PC-9 (cell line): ENCODE data around the gene GFRA3. TPM values are rescaled to one million over a fixed set of nuclear protein-coding genes. Genes with fewer than 3 reads are reported as not detected.

Experiments
- BruUV-seq: library from RNA; stranded (reverse); fragments of 400-500 nt; replicated peaks from 2 replicates; lab custom pipeline; 2021; lab: Mats Ljungman, UMichigan
- CTCF ChIA-PET: fragments of 300-600 bp; sonication (Branson Sonifier 250); formaldehyde crosslinking; loops from one replicate; lab custom pipeline; 2022; ENCODE audit warnings: antibody characterized with exemption; lab: Charles Lee
- POLR2A ChIA-PET: fragments of 300-600 bp; sonication (Branson Sonifier 250); formaldehyde crosslinking; loops from one replicate; lab custom pipeline; 2022; ENCODE audit warnings: antibody characterized with exemption; ENCODE audit not compliant: unreplicated experiment; lab: Charles Lee
- DNase-seq, 2 experiments: peaks; one replicate each; pipeline versions ENCODE4 v3.0.0 to v3.0.0-alpha.2; 2015 to 2022; ENCODE audit warnings: mixed read lengths in 1 of 2
- H2AFZ ChIP-seq: fragments of 200-600 bp; sonication (generic); 2 replicates; pipeline ENCODE4 v1.8.1; 2017; ENCODE audit warnings: antibody characterized with exemption
- H3F3A ChIP-seq: fragments of 200-600 bp; sonication (generic); 2 replicates; pipeline ENCODE4 v1.8.1; 2017; ENCODE audit warnings: antibody characterized with exemption, mild to moderate bottlenecking, low read depth; ENCODE audit not compliant: insufficient read depth
- H3K27ac ChIP-seq: fragments of 200-600 bp; sonication (generic); 2 replicates; pipeline ENCODE4 v1.6.1; 2016; ENCODE audit warnings: mixed run types
- H3K27me3 ChIP-seq: fragments of 200-600 bp; sonication (generic); 2 replicates; pipeline ENCODE4 v1.6.1; 2016; ENCODE audit warnings: low read depth, mixed run types; ENCODE audit not compliant: insufficient read depth
- H3K36me3 ChIP-seq: fragments of 200-600 bp; sonication (generic); 2 replicates; pipeline ENCODE4 v1.6.1; 2016; ENCODE audit warnings: low read depth, mixed run types
- H3K4me1 ChIP-seq: fragments of 200-600 bp; sonication (generic); replicated peaks from 2 replicates; pipeline ENCODE4 v1.6.1; 2016; ENCODE audit warnings: mixed run types; ENCODE audit not compliant: insufficient read depth
- H3K4me2 ChIP-seq: fragments of 200-600 bp; sonication (generic); 2 replicates; pipeline ENCODE4 v1.6.1; 2017; ENCODE audit warnings: mixed run types
- H3K4me3 ChIP-seq: fragments of 200-600 bp; sonication (generic); 2 replicates; pipeline ENCODE4 v1.6.1; 2016; ENCODE audit warnings: mixed run types
- H3K79me2 ChIP-seq: fragments of 200-600 bp; sonication (generic); 2 replicates; pipeline ENCODE4 v1.6.1; 2017; ENCODE audit warnings: low read depth, mixed run types
- H3K9me2 ChIP-seq: fragments of 200-600 bp; sonication (generic); 2 replicates; pipeline ENCODE4 v1.8.1; 2017; ENCODE audit warnings: mild to moderate bottlenecking; ENCODE audit not compliant: insufficient read depth
- H3K9me3 ChIP-seq: fragments of 200-600 bp; sonication (generic); 2 replicates; pipeline ENCODE4 v1.8.1; 2016; ENCODE audit warnings: low read depth; ENCODE audit not compliant: insufficient read depth
- H4K20me1 ChIP-seq: fragments of 200-600 bp; sonication (generic); 2 replicates; pipeline ENCODE4 v1.8.1; 2017; ENCODE audit not compliant: insufficient read depth
- EZH2 ChIP-seq: fragments of 200-600 bp; sonication (generic); IDR thresholded peaks from 2 replicates; pipeline ENCODE4 v1.8.0; 2017; ENCODE audit warnings: antibody characterized with exemption, low read depth
- intact Hi-C: fragments of 100-400 bp; cut with micrococcal nuclease; formaldehyde crosslinking; loops from one replicate; pipeline ENCODE4 v1.10.0; 2022; ENCODE audit not compliant: unreplicated experiment
- total RNA-seq: library from RNA; stranded (reverse); gene quantifications from 2 replicates; pipeline ENCODE4 v1.2.3, GENCODE V29; 2021
- TF ChIP-seq, protein P1 (sequence below): fragments of 200-600 bp; sonication (generic); conservative IDR thresholded peaks from 2 replicates; pipeline ENCODE4 v1.6.1; 2017; ENCODE audit warnings: mixed run types, antibody characterized with exemption, mild to moderate bottlenecking, moderate library complexity

GFRA3 gene
- total RNA-seq, 1 experiment from 2014 or later: 0.68 TPM

DNA sequence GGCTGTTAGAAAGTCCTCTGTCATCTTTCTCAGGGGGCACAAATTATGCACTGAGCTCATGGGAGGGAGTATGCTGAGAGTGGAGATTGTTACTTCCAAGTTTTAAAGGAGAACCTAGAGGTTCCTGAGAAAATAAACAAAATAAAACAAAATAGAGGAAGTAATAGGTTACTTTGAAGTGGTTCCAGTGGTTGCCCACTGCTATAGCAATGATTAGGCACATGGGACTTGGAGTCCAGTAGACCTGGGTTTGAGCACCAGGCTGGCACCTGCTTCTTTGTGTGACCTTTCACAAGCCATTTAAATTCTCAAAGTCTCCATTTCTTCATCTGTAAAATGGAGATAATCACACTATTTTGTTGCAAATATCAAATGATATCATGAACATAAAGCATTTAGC, 47.5 kb downstream of the GFRA3 start:
- POLR2A ChIA-PET: no interaction called here
- Histone ChIP-seq H3K27ac (no peak overlapping the region), H3K4me3 (no peak overlapping the region), H3K4me1 (no peaks in the 10 kb centered on the region), H3K36me3 (no peaks in the 10 kb centered on the region), H3K4me2 (no peak overlapping the region), H3K27me3 (no peaks in the 10 kb centered on the region), H3K79me2 (no peaks in the 10 kb centered on the region), H4K20me1 (no peaks in the 10 kb centered on the region), H3K9me3 (peaks cover 13% of the 10 kb centered on the region), H3K9me2 (no peaks in the 10 kb centered on the region), H3F3A (no peaks in the 10 kb centered on the region), H2AFZ (no peak overlapping the region)
- BruUV-seq: no TSS peak
- CTCF ChIA-PET: interaction anchor here (0.6 kb wide), 1 partner anchor 56 kb away, joined by 3 read pairs; no protein-coding TSS in a partner anchor
- no peak for DNase-seq
- intact Hi-C loops: no loop called here
- TF ChIP-seq, protein P1, sequence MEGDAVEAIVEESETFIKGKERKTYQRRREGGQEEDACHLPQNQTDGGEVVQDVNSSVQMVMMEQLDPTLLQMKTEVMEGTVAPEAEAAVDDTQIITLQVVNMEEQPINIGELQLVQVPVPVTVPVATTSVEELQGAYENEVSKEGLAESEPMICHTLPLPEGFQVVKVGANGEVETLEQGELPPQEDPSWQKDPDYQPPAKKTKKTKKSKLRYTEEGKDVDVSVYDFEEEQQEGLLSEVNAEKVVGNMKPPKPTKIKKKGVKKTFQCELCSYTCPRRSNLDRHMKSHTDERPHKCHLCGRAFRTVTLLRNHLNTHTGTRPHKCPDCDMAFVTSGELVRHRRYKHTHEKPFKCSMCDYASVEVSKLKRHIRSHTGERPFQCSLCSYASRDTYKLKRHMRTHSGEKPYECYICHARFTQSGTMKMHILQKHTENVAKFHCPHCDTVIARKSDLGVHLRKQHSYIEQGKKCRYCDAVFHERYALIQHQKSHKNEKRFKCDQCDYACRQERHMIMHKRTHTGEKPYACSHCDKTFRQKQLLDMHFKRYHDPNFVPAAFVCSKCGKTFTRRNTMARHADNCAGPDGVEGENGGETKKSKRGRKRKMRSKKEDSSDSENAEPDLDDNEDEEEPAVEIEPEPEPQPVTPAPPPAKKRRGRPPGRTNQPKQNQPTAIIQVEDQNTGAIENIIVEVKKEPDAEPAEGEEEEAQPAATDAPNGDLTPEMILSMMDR: no peak
- TF ChIP-seq EZH2: no peak

DNA sequence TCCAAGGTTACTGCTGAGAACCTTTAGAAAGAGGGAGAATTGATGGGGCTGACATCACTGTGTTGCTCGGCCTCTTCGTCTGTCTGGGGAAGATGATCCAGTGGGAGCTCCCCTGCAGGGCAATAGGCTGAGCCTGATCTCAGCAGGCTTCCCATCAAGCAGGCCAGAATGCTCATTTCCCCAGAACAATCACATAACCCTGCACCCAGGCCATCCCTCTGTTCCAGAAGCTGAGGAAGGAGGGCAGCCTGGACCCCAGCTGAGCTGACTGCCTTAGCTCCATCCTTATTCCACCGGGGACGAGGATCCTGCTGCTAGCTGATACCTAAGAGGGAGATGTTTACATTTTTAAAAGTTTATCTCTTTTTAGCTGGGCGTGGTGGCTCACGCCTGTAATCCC, 49.7 kb downstream of the GFRA3 start:
- no peaks in the 10 kb centered on the region for H3K79me2 ChIP-seq
- POLR2A ChIA-PET: no interaction called here
- no peak for DNase-seq
- TF ChIP-seq EZH2: no peak
- TF ChIP-seq, protein P1: no peak
- H3K27ac ChIP-seq: no peak overlapping the region
- H3K4me3 ChIP-seq: no peak overlapping the region
- no peaks in the 10 kb centered on the region for H3K36me3 ChIP-seq
- no TSS peak for BruUV-seq
- H3K9me2 ChIP-seq: no peaks in the 10 kb centered on the region
- no peak overlapping the region for H2AFZ ChIP-seq
- CTCF ChIA-PET: no interaction called here
- no peaks in the 10 kb centered on the region for H3F3A ChIP-seq
- peaks cover 13% of the 10 kb centered on the region for H3K9me3 ChIP-seq
- intact Hi-C loops: no loop called here
- no peaks in the 10 kb centered on the region for H4K20me1 ChIP-seq
- H3K4me1 ChIP-seq: no peaks in the 10 kb centered on the region
- H3K27me3 ChIP-seq: no peaks in the 10 kb centered on the region
- H3K4me2 ChIP-seq: no peak overlapping the region

DNA sequence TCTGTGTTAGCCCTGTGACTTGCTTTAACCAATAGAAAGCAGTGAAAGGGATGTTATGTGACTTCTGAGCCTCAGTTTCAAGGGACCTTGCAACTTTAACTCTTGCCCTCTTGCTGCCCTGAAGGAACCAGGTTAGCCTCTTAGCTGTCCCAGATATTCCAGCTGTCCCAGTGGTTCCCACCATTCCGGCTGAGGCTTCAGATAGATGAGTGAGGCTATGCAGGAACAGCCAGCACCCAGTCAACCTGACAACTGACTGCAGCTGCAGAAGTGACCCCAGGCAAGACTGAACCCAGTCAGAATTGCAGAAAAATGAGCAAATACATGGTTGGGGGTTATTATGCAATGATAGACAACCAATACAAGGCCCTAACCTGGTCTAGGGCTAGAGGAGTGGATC, 50.9 kb downstream of the GFRA3 start:
- Histone ChIP-seq H3K79me2 (no peaks in the 10 kb centered on the region), H3K9me2 (no peaks in the 10 kb centered on the region), H3K4me3 (no peak overlapping the region), H3K27me3 (no peaks in the 10 kb centered on the region), H3K36me3 (no peaks in the 10 kb centered on the region), H3F3A (no peaks in the 10 kb centered on the region), H3K4me1 (no peaks in the 10 kb centered on the region), H4K20me1 (no peaks in the 10 kb centered on the region), H3K27ac (no peak overlapping the region), H3K9me3 (peaks cover 13% of the 10 kb centered on the region), H3K4me2 (no peak overlapping the region), H2AFZ (no peak overlapping the region)
- no TSS peak for BruUV-seq
- intact Hi-C loops: loop anchor here (2.0 kb wide), 2 partner anchors 59 to 187 kb away; no protein-coding TSS in a partner anchor
- CTCF ChIA-PET: interaction anchor here (0.6 to 1.2 kb wide), 4 partner anchors 25 to 324 kb away, joined by 3 read pairs; no protein-coding TSS in a partner anchor
- POLR2A ChIA-PET: no interaction called here
- TF ChIP-seq, protein P1: no peak
- TF ChIP-seq EZH2: no peak
- DNase-seq: no peak
